Measurements from ENCODE around the gene TRIM41. TPM values are rescaled to one million over a fixed set of nuclear protein-coding genes. Genes with fewer than 3 reads are reported as not detected.

Gene TRIM41
- total and polyA plus RNA-seq, 2 of the 13 experiments (the other 11 are each of a cell fraction or from before 2014, with no cell fraction given): 10.2 to 16.7 TPM

- no peak for TF ChIP-seq ZNF639 (CRISPR knock-in tag; conservative IDR thresholded peaks at IDR 0.05)
- no peak for TF ChIP-seq ARNT (IDR thresholded peaks at IDR 0.05)
- no peak for TF ChIP-seq CENPX (CRISPR knock-in tag; IDR thresholded peaks at IDR 0.05)
- TF ChIP-seq PHF5A (CRISPR knock-in tag; IDR thresholded peaks at IDR 0.05; ENCODE audit: low read depth, unreplicated experiment): no peak
- TF ChIP-seq LBX2 (CRISPR knock-in tag; IDR thresholded peaks at IDR 0.05; ENCODE audit: borderline replicate concordance): no peak
- peak; percentile 38; the same call in 1 of the 2 replicates for TF ChIP-seq ISL2 (CRISPR knock-in tag; IDR thresholded peaks at IDR 0.05)
- peak; percentile 49; the same call in 1 of the 2 replicates for TF ChIP-seq EEA1 (CRISPR knock-in tag; IDR thresholded peaks at IDR 0.05; ENCODE audit: borderline replicate concordance)
- peak; percentile 47; the same call in 1 of the 2 replicates for TF ChIP-seq HOXA3 (CRISPR knock-in tag; IDR thresholded peaks at IDR 0.05)
- no peak for TF ChIP-seq ZNF207 (IDR thresholded peaks at IDR 0.05; ENCODE audit: borderline replicate concordance)
- TF ChIP-seq KLF11 (CRISPR knock-in tag; IDR thresholded peaks at IDR 0.05): no peak
- TF ChIP-seq MTF1 (CRISPR knock-in tag; IDR thresholded peaks at IDR 0.05): no peak
- TF ChIP-seq RERE (CRISPR knock-in tag; IDR thresholded peaks at IDR 0.05; ENCODE audit: low read depth): no peak
- no peak for TF ChIP-seq IKZF4 (CRISPR knock-in tag; IDR thresholded peaks at IDR 0.05; ENCODE audit: borderline replicate concordance, low read depth, not compliant biosample characterization)
- no peak for TF ChIP-seq ZBTB33 (CRISPR knock-in tag; IDR thresholded peaks at IDR 0.05)
- no peak for TF ChIP-seq REXO4 (CRISPR knock-in tag; IDR thresholded peaks at IDR 0.05; ENCODE audit: borderline replicate concordance)
- TF ChIP-seq MXI1 (IDR thresholded peaks at IDR 0.05; ENCODE audit: borderline replicate concordance, low read depth, low read length): peak; percentile 57; the same call in 1 of the 3 replicates
- no peak for TF ChIP-seq ZNF382 (CRISPR knock-in tag; IDR thresholded peaks at IDR 0.05; ENCODE audit: borderline replicate concordance)
- peak; percentile 77; the same call in 1 of the 2 replicates for TF ChIP-seq ETV5 (CRISPR knock-in tag; IDR thresholded peaks at IDR 0.05; ENCODE audit: borderline replicate concordance)
Observed at GRCh38 chr5:181246276-181247049, 23.4 kb downstream of the TRIM41 start (continued).
